HPDE6-E6E7 (cell line): ENCODE results near the gene HPN.
A peak's percentile ranks its signal among the peaks of the same experiment; 100 is the strongest.
"Not testable (repeated sequence)": the region's sequence is repeated elsewhere in the genome, so short reads cannot be mapped to it uniquely, and the experiment has no call there.

ENCODE experiments used
- DNase-seq: peaks from one replicate; pipeline ENCODE4 v3.0.0; 2011; ENCODE audit warnings: missing footprints; ENCODE audit errors: extremely low spot score

The HPN gene

GRCh38 chr19:35084509-35084762, 42.9 kb downstream of the HPN start:
- DNase-seq = no peak

GRCh38 chr19:35085947-35086346, 44.4 kb downstream of the HPN start:
- DNase-seq = no peak

DNA sequence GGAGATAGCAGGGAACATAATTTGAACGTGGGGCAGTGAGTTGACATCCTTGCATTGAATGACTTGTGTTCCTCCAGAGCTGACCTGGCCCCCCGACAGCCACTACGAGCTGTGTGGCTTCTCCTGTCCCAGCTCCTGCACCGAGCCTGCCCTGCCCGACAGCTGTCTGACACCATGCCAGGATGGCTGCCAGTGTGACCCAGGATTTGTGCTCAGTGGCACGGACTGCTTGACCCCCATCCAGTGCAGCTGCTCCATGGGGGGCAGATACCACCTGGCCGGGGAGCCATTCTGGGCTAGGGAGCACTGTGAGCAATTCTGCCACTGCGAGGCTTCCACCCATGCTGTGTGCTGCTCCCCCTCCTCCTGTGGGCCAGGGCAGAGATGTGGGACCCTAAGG, 44.9 kb downstream of the HPN start:
- no peak for DNase-seq

- no peak for DNase-seq
These were observed 45.9 kb downstream of the HPN start for GRCh38 chr19:35087393-35087792.

- peak; percentile 75 for DNase-seq
These were observed 46.8 kb downstream of the HPN start for GRCh38 chr19:35088131-35088913.

DNA sequence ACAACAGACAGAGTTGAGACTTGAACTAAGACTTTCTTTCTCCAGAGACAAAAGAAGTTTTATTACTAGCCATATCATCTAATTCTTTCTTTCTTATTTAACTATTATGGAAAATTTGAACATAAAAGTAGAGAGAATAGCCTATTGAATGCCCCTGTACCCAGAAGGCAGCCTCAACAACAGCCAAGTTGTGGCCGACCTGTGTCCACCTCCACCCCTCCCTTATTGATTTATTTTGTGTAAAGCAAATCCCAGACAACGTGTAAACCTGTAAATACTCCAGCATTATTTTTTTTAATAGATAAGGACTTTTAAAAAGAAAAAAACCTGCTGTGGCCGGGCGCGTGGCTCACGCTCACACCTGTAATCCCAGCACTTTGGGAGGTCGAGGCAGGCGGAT, 48.0 kb downstream of the HPN start:
- DNase-seq = no peak

- no peak for DNase-seq
These were observed 48.6 kb downstream of the HPN start for GRCh38 chr19:35090160-35090505.

- peak; percentile 57 for DNase-seq
These were observed 49.1 kb downstream of the HPN start for GRCh38 chr19:35090506-35091214.

- DNase-seq = no peak
These were observed 51.9 kb downstream of the HPN start for GRCh38 chr19:35093430-35093829.

GRCh38 chr19:35093941-35094647, 52.6 kb downstream of the HPN start:
- DNase-seq = no peak

DNA sequence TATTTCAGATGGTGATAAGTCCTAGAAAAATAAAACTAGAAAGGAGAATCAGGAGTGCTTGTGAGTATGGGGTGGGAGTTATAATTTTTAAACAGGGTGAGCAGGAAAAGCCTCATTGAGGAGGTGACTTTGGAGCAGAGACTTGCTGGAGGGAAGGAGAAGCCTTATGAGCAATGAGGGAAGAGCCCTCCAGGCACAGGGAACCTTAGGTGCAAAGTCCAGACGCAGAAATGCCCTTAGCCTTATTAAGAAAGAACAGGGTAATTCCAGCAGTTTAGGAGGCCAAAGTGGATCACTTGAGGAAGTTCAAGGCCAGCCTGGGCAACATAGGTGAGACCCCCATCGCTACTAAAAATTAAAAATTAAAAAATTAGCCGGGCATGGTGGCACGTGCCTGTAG, 53.1 kb downstream of the HPN start:
- no peak for DNase-seq

- DNase-seq = peak; percentile 73
These were observed 54.3 kb downstream of the HPN start for GRCh38 chr19:35095667-35096368.

- peak; percentile 60 for DNase-seq
These were observed 57.0 kb downstream of the HPN start for GRCh38 chr19:35098413-35099049.

DNA sequence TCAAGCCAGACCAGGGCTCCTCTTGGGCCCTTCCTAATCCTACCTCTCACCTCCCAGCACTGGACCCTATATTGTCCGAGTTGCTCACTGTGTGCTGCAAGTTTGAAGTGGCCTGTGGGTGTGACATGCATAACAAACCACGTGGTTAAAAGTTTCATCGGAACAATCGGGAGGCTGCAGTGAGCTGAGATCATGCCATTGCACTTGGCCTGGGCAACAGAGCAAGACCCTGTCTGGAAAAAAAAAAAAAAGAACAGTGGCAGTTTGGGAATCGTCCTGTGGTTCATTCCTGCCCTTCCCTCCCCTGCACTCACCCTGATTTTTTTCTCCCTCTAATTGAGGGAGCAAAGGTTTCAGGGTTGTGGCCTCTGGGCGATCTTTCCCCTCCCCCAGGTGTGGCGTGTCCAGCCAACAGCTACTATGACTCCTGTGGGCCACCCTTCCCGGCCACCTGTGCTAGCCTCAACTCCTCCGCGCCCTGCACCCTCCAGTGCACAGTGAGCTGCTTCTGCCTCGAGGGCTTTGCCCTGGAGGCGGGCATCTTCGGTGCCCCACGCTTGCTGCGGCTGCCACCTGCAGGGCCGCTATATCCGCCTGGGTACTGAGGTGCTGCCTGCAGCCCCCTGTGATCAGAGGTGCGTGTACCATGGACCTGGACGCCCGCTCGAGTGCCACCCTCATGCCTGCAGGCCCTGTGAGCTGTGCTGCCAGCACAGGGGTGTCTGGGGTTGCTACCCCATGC, 57.8 kb downstream of the HPN start:
- DNase-seq = no peak

GRCh38 chr19:35099897-35100275, 58.4 kb downstream of the HPN start:
- no peak for DNase-seq

GRCh38 chr19:35100588-35101533, 59.3 kb downstream of the HPN start:
- no peak for DNase-seq

DNA sequence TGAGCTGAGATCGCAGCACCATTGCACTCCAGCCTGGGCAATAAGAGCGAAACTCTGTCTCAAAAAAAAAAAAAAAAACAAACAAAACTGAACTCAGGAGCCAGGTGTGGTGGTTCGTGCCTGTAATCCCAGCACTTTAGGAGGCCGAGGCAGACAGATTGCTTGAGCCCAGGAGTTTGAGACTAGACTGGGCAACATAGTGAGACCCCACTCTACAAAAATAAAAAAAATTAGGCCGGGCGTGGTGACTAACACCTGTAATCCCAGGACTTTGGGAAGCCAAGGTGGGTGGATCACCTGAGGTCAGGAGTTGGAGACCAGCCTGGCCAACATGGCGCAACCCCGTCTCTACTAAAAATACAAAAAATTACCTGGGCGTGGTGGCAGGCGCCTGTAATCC, 60.4 kb downstream of the HPN start:
- not testable (repeated sequence) for DNase-seq

GRCh38 chr19:35103614-35104013, 62.1 kb downstream of the HPN start:
- DNase-seq = not testable (repeated sequence)

GRCh38 chr19:35104361-35104760, 62.8 kb downstream of the HPN start:
- no peak for DNase-seq

GRCh38 chr19:35105047-35105410, 63.5 kb downstream of the HPN start:
- no peak for DNase-seq
